AG08396 (cell line): ENCODE data around the gene FMO2.
"Not testable (repeated sequence)": the region's sequence is repeated elsewhere in the genome, so short reads cannot be mapped to it uniquely, and the experiment has no call there.

Experiments used
- DNase-seq: peaks from one replicate; pipeline ENCODE4 v3.0.0; 2012; ENCODE audit warnings: low spot score, mixed read lengths

Gene FMO2

DNA sequence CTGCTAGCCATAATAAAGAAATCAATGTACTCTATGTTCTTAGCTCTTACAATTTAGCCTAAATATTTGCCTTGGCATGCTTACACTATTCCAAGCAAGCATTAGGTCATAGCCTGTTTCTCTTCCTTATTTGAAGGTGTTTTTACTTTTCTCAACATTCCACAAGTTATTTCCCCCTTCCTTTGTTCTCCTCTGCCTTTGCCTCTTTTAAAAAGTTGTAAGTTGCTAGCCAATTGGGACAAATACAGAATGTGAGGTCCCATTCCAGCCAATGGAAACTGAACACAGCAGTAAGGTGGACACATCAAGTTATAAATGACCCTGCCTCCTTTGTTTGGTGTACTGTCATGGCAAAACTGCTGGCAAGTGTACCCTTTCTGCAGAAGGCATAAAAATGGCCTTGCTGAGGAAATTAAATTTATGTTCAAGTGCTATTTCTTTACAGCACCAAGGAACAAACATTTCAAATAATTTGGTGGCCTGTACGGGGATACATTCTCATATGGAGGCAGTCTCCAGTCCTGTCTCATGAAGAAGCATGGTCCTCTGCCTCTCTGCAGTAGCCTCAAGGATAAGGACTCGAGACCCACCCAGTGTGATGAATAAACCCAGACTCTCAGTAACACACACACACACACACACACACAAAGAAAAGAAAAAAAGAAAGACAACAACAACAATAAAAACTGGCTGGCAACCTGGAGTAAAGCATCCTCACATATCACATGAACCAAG lies 34.4 kb downstream of the FMO2 start:
- no peak for DNase-seq

DNA sequence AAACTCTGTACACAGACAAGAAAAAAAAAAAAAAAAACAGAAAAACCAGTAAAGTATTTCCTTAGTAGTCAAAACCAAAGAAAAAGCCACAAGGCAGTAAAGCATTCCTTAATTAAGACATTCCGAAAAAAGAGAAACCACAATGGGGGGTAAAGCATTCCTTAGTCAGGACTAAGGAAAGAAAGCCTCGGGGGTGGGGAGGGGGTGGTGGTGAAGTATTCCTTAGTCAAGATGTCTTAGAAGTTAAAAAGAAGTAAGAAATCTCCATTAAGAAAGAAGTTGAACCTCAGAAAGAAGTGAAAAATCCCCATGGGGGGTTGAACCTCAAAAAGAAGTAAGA lies 35.0 kb downstream of the FMO2 start:
- peak; percentile 52 for DNase-seq

DNA sequence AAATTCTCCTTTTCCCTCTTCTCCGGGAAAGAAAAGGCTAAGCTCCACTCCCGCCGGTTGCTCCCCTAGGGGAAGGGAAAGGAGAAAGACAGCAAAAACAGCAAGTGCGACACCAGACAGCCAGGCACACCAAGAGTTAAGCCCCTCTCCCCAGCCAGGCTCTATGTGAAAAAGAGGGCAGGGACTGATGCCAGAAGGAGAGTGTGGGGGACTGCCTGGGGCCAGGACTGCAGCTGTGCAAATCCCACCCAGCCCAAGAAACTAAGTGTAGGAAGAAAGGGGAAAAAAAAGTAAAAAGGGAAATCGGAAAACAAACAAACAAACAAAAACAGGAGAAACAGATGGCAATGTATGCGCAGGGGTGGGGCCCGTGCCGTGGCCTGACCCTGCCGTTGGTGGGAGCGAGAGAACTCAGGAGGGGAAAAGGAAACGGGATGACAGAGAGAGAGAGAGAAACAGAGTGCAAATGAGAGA lies 35.5 kb downstream of the FMO2 start:
- DNase-seq: peak; percentile 9

DNA sequence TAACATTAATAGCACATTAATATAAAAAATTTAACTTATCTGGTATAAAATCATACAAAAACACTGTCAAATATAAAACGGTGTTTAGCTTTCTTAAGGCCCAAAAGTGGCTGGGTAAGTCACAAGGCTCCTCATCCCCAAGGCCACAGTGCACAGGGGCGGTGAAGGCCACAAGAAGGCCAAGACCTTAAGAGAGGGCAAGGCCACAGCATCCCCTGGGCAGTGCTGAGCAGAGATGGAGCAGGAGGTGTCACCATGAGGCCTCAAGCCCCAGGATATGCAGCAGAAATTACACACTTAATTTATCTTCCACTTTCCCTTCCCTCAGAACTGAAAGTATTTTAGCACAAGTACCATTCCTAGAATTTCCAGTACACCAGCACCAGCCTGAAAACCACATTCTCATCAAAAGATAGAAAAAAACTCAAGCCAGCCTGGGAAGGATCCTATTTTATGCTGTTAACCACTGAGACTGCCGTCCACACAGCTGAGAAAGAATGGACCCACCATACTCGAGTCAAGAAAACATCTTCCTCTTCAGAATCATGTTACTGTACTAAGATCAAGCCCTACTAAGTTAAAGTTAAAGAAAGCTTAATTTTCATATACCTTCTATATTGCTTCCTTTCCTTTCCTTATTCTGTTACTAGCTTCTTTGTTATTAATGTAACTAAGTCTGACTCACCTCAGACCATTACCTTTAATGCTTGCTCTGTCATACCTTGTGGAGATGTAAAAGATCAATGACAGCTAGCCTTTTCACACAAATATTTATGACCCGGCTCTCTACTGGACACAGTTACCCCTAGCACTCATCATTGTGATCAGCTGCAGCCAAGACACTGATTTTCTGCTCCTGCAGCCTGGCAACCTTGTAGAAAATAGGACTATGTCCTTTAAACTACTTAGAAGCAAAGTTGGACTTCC lies 36.8 kb downstream of the FMO2 start:
- DNase-seq: no peak

DNA sequence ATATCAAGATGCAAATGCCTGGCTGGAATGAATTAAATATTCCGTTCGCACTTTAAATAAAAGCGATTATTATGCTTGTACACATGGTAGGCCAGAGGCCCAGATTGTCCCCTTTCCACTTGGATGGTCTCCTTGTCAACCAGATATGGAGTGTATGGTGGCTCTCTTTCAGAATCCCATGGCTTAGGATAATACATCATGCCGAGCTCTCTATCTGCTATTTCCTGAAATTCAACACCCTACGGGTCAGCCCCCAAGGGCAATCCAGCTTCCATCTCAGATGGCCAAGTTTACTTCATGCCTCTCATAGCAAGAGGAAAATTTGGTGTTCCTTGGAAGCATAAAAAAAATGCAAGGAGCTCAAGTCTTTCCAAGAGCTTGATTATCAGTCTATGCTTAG lies 37.8 kb downstream of the FMO2 start:
- DNase-seq: no peak

DNA sequence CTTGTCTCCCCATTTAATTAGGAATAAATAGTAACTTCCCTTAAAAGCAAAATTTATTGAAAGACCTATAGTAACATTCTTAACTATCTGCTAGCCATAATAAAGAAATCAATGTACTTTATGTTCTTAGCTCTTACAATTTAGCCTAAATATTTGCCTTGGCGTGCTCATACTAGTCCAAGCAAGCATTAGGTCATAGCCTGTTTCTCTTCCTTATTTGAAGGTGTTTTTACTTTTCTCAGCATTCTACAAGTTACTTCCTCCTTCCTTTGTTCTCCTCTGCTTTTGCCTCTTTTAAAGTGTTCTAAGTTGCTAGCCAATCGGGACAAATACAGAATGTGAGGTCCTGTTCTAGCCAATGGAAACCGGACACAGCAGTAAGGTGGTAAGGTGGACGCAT lies 39.2 kb downstream of the FMO2 start:
- not testable (repeated sequence) for DNase-seq

DNA sequence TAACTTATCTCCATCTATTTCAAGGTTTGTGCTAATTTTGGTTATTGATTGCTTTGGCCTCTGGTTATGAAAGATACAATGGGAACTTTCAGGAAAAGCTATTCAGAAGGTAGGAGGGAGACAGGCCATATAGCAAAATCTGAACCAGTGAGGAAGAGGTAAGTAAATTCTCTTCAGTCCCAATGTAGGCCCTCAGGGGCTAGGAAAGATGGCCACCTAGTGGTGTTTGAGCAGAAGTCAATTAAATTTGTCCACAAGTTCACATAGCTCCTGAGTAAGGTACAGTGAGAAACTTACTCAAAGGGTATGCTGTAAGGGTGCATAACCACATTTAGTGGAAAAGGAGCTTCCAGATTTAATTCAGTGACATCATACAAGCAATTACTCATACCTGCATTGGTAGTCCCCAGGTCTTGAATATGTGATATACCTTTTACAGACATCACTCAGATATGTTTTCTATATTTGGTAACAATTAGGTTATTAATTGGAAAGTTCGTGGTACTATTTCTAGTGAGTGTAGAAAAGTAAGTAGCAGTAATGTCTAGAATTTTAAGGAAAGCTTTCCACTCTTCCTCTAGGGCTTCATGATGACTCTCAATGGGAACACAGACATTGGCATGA lies 41.8 kb downstream of the FMO2 start:
- DNase-seq: peak; percentile 64

DNA sequence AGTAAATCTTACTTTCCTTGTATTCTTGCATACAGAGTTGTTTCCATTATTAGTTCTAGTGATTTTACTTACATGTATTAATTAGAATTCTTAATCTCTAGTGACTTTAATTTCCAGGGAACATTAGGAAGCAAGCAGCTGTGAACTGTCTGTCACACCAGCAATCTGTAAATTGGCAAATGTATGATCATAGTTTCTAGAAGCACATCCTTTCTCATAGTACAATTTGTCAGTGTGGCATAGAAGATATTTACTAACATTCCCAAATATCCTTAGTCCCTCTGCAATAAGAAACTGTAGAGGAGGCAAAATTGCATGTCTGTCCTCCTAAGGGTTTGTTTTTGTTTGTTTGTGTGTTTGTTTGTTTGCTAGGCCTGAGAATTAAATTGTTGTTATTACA lies 46.2 kb downstream of the FMO2 start:
- DNase-seq: no peak

DNA sequence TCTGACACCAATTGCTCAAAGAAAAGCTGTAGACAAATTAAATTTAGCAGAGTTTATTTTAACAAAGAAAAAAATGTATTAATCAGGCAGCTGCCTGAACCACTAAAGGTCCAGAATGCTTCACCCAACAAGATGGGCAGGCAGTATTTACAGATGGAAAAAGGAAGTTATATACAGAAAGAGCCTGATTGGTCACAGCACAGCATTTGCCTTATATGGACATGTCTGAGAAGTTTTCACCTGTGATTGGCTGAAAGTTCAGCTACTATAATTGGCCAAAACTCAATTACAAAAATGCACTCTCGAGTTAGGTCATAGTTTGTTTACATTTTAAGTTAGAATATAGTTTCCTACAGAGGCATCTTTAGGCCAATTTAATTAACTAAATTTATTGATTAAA lies 48.1 kb downstream of the FMO2 start:
- no peak for DNase-seq

DNA sequence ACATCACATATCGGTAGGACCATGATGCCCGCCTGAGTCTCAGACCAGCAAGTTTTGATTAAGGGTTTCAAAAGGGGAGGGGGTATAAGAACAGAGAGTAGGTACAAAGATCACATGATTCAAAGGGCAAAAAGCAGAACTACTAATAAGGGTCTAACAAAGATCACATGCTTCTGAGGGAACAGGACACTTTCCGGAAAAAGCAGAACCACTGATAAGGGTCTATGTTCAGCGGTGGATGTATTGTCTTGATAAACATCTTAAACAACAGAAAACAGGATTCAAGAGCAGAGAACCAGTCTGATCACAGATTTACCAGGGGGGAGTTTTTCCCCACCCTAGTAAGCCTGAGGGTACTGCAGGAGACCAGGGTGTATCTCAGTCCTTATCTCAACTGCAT lies 51.1 kb downstream of the FMO2 start:
- DNase-seq: not testable (repeated sequence)

DNA sequence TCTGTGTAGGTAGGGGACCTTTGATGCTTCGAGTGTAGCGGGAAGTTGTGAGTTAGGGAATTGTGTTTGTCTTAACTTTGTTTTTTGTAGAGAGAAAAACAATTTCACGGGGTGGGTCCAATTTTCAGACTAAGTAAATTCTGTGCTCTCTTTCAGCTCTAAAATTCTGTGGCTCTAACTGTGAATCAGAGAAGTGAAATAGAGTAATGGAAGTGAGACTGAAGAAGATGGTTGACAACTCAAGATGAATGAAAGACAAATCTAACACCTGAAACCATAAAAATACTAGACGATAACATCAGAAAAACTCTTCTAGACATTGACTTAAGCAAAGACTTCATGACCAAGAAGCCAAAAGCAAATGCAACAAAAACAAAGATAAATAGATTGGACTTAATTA lies 58.8 kb downstream of the FMO2 start:
- no peak for DNase-seq

DNA sequence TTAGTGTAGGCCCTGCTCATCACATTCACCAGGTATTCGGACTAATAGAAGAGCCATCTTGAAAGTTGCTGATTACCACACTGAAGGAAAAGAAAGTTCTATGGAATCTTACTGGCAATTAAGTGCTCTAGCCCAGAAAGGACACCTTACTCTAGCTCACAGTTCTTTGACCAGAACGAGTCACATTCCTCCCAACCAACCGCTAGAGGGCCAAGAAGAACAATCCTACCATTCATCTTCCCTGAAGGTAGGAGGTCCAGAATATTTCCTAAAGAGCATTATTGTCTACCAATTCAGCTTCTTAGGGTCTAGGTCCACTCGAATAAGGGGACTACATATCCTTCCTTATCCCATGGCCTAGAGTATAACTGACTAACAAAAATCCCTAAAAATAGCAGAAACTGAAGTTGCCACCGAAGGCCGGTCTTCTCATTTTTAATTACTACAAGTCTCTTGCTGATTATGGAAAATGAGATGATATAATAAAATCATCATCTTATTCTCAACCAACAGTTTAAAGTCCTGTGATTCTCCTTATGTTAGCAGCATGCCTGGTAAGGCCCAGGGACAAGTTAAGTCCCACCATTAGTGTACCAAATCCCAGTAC lies 60.5 kb downstream of the FMO2 start:
- peak; percentile 39 for DNase-seq

DNA sequence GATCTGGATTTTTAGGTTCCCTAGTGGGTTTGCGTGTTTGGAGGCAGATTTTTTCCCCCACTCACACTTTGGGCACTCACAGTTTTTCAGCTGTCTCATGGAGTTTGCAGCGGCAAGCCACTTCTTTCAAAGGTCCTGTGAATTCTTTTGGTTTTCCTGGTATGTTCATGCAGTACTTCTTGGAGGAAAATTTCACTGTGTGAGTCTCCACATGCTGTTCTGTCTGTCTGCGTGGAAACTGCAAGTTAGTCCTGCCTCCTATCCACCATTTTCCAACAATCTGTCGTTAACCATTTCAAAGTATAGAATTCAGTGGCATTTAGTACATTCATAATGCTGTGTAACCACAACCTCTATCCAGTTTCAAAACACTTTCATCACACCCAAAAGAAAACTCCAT lies 62.4 kb downstream of the FMO2 start:
- DNase-seq: no peak

DNA sequence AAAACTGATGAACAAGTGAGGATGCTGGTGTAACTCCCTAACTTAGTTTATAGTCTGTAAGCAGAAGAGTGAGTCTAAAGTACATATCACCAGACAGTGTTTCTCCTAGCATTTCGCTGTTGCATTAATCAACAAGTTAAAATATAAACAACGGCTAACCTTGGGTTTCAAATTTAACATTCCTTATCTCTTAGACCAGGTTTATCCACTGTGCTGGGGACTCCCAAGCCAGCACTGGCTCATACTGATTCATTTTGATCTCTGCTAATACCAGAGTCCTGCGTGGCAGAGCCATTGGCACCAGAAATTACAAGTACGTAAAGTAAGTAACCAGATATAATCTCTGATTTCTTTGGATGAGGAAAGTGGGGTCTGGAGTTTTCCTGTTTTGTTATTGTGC lies 63.2 kb downstream of the FMO2 start, which contains the start of gene FMO1:
Gene FMO1, plus strand, starts transcription at position 193 of the 400 bp plus-strand sequence. CDS start 9,594 bp downstream, outside the sequence.
- no peak for DNase-seq

DNA sequence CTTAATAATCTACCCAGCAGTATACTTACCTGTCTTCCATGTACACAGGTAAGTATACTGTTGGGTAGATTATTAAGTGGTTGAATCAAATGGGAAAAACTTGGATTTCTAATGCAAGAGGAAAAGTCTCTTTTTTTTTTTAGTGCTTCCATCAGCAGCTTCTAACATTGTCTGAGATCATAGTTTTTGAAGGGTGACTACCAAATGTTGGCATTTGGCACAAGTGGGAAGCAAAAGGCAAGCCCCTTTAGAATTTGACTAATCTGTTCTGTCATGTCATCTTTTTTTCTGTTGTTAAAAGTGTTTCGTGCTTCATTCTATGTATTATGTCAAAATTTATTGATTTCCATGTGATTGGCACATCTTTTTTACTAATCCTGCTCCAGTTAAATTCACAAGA lies 63.7 kb downstream of the FMO2 start:
- DNase-seq: no peak

DNA sequence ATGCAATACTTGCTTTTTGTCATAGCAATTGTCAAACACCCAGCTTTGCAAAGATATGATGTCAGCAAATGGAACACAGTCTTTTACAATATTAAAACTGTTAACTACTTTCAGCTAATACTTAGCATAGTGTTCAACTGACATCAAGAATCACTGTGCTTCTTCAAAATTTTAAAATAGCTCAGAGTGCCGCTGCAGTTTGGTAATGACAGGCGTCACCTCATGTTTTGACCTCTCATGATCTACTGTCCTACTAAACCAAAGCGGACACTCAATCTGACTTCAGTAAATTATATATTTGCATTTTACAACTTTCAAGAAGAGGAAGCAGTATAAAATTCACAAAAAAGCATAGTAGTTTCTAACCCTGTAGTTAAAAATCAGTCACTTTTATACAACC lies 65.2 kb downstream of the FMO2 start:
- DNase-seq: no peak

DNA sequence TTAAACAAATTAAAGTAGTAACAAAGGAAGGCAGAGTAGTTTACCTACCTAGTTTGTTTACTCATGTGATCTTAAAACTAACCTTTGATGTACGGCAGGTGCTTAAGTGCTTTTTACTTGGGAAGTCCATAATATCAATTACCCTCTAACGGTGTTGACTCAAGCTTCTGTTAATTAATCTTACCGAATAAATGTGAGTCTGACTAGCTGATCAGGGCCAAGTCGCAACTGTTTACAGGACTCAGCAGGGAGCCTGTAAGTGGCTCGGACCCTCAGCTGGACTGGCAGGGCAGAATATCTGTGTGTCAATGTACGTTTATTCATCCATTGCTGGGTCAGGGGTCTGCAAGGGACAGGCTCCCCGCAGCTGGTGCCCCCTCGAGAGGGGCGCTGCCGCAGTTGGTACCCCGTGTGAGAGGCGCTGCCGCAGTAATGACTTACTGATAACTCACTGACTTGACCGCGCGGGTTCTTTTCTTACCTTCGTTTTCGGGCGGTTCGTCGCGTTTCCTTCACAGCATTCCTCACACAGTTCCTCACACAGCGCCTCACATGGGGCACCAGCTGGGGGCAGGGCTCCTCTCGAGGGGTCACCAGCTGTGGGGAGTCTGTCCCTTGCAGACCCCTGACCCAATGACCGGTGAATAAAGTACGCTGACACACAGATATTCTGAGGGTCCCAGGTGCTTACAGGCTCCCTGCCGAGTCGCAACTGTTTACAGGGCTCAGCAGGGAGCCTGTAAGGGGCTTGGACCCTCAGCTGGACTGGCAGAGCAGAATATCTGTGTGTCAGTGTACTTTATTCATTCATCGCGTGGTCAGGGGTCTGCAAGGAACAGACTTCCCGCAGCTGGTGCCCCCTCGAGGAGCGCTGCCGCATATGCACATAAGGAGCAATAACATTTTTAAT lies 66.2 kb downstream of the FMO2 start:
- peak; percentile 22 for DNase-seq

DNA sequence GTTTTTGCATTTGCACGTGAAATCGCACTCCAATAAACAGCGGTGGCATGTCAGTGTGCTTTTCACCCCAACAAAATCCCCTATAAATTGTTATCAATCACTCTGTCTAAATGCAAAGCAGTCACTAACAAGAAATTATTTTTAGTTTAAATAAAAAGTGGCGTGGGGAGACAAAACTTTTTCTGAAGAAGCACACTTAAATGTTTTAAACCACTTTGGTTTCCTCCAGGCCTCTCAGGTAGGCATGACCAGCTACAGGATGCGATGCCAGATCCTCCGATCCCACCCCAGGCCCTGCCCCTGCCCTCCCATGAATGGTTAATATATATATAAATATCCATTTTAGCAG lies 66.8 kb downstream of the FMO2 start:
- DNase-seq: no peak

DNA sequence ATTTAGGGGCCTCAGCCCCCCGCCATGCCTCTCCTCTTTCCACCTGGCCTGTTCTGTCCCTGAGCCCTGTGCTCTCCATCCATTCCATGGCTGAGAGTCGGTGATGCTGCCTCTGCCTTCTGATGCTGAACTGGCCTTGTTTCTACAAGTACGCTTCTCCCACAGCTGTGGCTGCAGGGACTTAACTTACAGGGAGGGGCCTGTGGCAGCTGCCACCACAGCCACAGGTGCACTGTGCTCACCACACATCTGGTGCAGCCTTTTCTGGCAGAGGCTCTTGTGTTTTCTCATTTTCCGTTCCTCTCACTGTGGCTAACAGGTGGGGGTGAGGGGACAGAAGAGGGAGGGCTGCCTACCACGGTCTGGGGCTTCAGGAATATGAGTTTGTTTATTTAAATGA lies 67.4 kb downstream of the FMO2 start:
- DNase-seq: no peak

DNA sequence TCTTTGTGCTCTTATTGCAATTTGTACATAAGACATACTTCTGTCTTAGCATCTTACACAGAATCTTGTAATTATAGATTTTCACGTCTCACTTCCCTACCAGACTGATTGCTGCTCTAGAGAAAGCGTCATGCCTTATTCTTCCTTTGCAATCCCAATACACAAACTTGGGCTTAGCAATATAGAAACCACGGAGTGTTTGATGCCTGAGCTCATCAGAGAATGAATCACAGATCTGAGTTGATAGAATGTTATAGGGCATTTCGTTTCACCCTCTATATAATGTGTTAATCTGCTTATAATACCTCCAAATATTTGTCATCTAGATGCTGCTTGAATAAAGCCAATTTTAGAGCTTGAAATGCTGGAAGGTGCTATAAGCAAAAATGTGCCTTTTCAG lies 69.8 kb downstream of the FMO2 start:
- DNase-seq: no peak

DNA sequence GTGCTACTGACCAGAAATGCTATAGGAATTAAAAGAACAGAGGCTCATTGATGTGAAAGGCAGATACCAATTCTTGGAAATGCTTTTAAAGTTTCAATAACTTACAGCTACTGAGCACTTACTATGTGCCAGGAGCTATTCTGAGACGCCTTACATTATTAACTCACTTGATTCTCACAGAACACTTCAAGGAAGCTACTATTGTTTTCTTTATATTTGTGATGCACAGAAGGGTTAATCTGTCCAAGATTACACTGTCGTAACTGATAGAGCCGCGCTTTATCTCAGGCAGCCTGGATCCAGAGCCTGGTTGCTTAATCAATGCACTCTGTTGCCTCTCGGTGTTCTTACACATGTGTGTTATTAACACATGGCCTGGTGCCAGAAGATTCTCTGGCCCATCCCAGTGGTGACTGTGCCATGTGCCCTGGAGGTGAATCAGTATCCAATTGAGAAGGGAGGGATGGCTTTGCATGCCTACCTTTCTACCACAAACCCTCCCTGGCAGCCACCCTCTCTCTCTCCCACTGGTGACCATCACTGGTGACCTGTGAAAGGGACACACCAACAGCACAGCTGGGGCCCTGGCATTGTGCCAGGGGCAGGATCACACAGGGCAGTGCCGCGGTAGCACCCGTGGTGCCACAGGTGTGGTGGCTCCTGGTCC lies 72.0 kb downstream of the FMO2 start:
- no peak for DNase-seq
